Cortex of kidney (tissue), 1 donor: ENCODE measurements around the gene OGDHL.

Source experiments
- DNase-seq: peaks from one replicate; lab custom pipeline; 2025; lab: John Stamatoyannopoulos, UW

The OGDHL gene

GRCh38 chr10:49689882-49690510 lies 72.1 kb downstream of the OGDHL start:
- no peak for DNase-seq

GRCh38 chr10:49688920-49689319 lies 73.2 kb downstream of the OGDHL start:
- DNase-seq = no peak

- no peak for DNase-seq
Measured at GRCh38 chr10:49688261-49688846, 73.8 kb downstream of the OGDHL start.

GRCh38 chr10:49686651-49687050 lies 75.5 kb downstream of the OGDHL start:
- no peak for DNase-seq
